GM12878 (cell line): Measurements from ENCODE around the gene FAM117B. TPM values are rescaled to one million over a fixed set of nuclear protein-coding genes. Genes with fewer than 3 reads are reported as not detected.
A peak's percentile ranks its signal among the peaks of the same experiment; 100 is the strongest.

ENCODE experiments used
- ATAC-seq: fragments of 200-7000 bp; cut with Tn5 transposase; 3 replicates; pipeline ENCODE4 v1.9.1; 2020; ENCODE audit warnings: mild to moderate bottlenecking, moderate library complexity
- BruUV-seq: library from RNA; stranded (reverse); fragments of 400-500 nt; replicated peaks from 2 replicates; lab custom pipeline; 2021; lab: Mats Ljungman, UMichigan
- CTCF ChIA-PET: fragments of 300-600 bp; sonication (Branson Sonifier 250); formaldehyde crosslinking; extraction: SDS; loops from one replicate; lab custom pipeline; 2021; ENCODE audit warnings: inconsistent platforms; lab: Yijun Ruan, JAX
- POLR2A ChIA-PET: fragments of 350-600 bp; formaldehyde crosslinking; extraction: SDS; loops from one replicate; lab custom pipeline; 2021; ENCODE audit warnings: inconsistent platforms; lab: Charles Lee
- RAD21 ChIA-PET: fragments of 300-600 bp; sonication (Branson Sonifier 250); formaldehyde crosslinking; loops from one replicate; lab custom pipeline; 2023; ENCODE audit warnings: antibody characterized with exemption; ENCODE audit not compliant: unreplicated experiment; lab: Charles Lee
- SMC1A ChIA-PET: fragments of 300-600 bp; sonication (Branson Sonifier 250); formaldehyde crosslinking; loops from one replicate; lab custom pipeline; 2023; ENCODE audit not compliant: unreplicated experiment, uncharacterized antibody; lab: Charles Lee
- DNase-seq: peaks from one replicate; pipeline ENCODE4 v3.0.0-alpha.2; 2011; ENCODE audit warnings: low read depth, low spot score
- FAIRE-seq: peaks from 3 replicates; lab custom pipeline; 2011; peaks lifted over from hg19 to GRCh38; lab: Jason Lieb, UNC
- H2AFZ ChIP-seq: 2 replicates; pipeline ENCODE4 v1.6.0; 2011; ENCODE audit warnings: low read depth, low read length, control low read depth; ENCODE audit not compliant: control insufficient read depth
- H3K27ac ChIP-seq: 2 replicates; pipeline ENCODE4 v1.5.1; 2011; ENCODE audit warnings: control low read depth; ENCODE audit not compliant: control insufficient read depth, insufficient read depth
- H3K27me3 ChIP-seq, 2 experiments: replicated peaks in 1 of 2; 2 replicates each; pipeline versions ENCODE4 v1.6.0 to v1.6.1; 2011; ENCODE audit warnings: low read length in 1 of 2; ENCODE audit not compliant: control insufficient read depth in 2 of 2, insufficient read depth in 2 of 2
- H3K36me3 ChIP-seq, 2 experiments: 2 replicates each; pipeline ENCODE4 v1.5.1; 2011; ENCODE audit warnings: low read length in 1 of 2; ENCODE audit not compliant: control insufficient read depth in 2 of 2, insufficient read depth in 2 of 2
- H3K4me1 ChIP-seq: 2 replicates; pipeline ENCODE4 v1.6.1; 2011; ENCODE audit warnings: mild to moderate bottlenecking, low read length, moderate library complexity, mixed read lengths; ENCODE audit not compliant: control insufficient read depth, insufficient read depth
- H3K4me2 ChIP-seq: 2 replicates; pipeline ENCODE4 v1.6.0; 2011; ENCODE audit warnings: control low read depth; ENCODE audit not compliant: control insufficient read depth, insufficient read depth
- H3K4me3 ChIP-seq: fragments of 200-600 bp; sonication (generic); 2 replicates; pipeline ENCODE4 v1.5.1; 2016
- H3K79me2 ChIP-seq: 2 replicates; pipeline ENCODE4 v1.6.0; 2011; ENCODE audit warnings: low read length; ENCODE audit not compliant: control insufficient read depth, insufficient read depth
- H3K9ac ChIP-seq: 2 replicates; pipeline ENCODE4 v1.8.0; 2011; ENCODE audit warnings: low read length, control low read depth, mixed read lengths; ENCODE audit not compliant: control insufficient read depth, insufficient read depth
- H3K9me3 ChIP-seq: replicated peaks from 3 replicates; pipeline ENCODE4 v1.5.1; 2011; ENCODE audit warnings: mild to moderate bottlenecking, low read length; ENCODE audit not compliant: control insufficient read depth, insufficient read depth
- H4K20me1 ChIP-seq: 2 replicates; pipeline ENCODE4 v1.6.0; 2011; ENCODE audit not compliant: control insufficient read depth, insufficient read depth
- BCL11A ChIP-seq: IDR thresholded peaks from 2 replicates; pipeline ENCODE4 v1.6.1; 2011; ENCODE audit warnings: low read depth, low read length
- BMI1 ChIP-seq: fragments of 450-650 bp; IDR thresholded peaks from 2 replicates; pipeline ENCODE4 v1.6.1; 2016; ENCODE audit warnings: mild to moderate bottlenecking, moderate library complexity, borderline replicate concordance
- E2F4 ChIP-seq: IDR thresholded peaks from 2 replicates; pipeline ENCODE4 v1.6.1; 2012; ENCODE audit warnings: low read depth, low read length, improper control_type of control experiment
- IKZF1 ChIP-seq: fragments of 450-650 bp; conservative IDR thresholded peaks from 2 replicates; pipeline ENCODE4 v1.6.1; 2017; ENCODE audit warnings: antibody characterized with exemption, mild to moderate bottlenecking
- MYB ChIP-seq: fragments of 150-350 bp; IDR thresholded peaks from 2 replicates; pipeline ENCODE4 v1.6.1; 2014; ENCODE audit warnings: mild to moderate bottlenecking, low read depth, low read length, borderline replicate concordance
- PKNOX1 ChIP-seq: fragments of 450-650 bp; IDR thresholded peaks from 2 replicates; pipeline ENCODE4 v1.6.1; 2016; ENCODE audit warnings: mild to moderate bottlenecking
- SIX5 ChIP-seq: IDR thresholded peaks from 2 replicates; pipeline ENCODE4 v1.6.1; 2011; ENCODE audit warnings: mild to moderate bottlenecking, low read depth, low read length, moderate library complexity; ENCODE audit not compliant: severe bottlenecking
- SMC3 ChIP-seq: IDR thresholded peaks from 2 replicates; pipeline ENCODE4 v1.6.1; 2011; ENCODE audit warnings: low read length, improper control_type of control experiment, borderline replicate concordance
- SUPT20H ChIP-seq: IDR thresholded peaks from 2 replicates; pipeline ENCODE4 v1.6.1; 2011; ENCODE audit warnings: low read depth, mild to moderate bottlenecking, low read length, moderate library complexity, borderline replicate concordance; ENCODE audit not compliant: control insufficient read depth
- TCF7 ChIP-seq: IDR thresholded peaks from 2 replicates; pipeline ENCODE4 v1.6.1; 2014; ENCODE audit warnings: antibody characterized with exemption, borderline replicate concordance
- ZNF24 ChIP-seq: fragments of 450-650 bp; IDR thresholded peaks from 2 replicates; pipeline ENCODE4 v1.6.1; 2017; ENCODE audit warnings: antibody characterized with exemption, mild to moderate bottlenecking
- ZNF384 ChIP-seq: IDR thresholded peaks from 2 replicates; pipeline ENCODE4 v1.6.1; 2012; ENCODE audit warnings: low read depth, mild to moderate bottlenecking, low read length, improper control_type of control experiment, borderline replicate concordance
- ZNF622 ChIP-seq: fragments of 450-650 bp; IDR thresholded peaks from 2 replicates; pipeline ENCODE4 v1.6.1; 2017; ENCODE audit warnings: mild to moderate bottlenecking, inconsistent platforms
- ZSCAN29 ChIP-seq: fragments of 450-650 bp; IDR thresholded peaks from 2 replicates; pipeline ENCODE4 v1.6.1; 2017; ENCODE audit warnings: mild to moderate bottlenecking, moderate library complexity
- WGBS: methylation state at CpG from one replicate; pipeline ENCODE4 v1.1.6; 2016; ENCODE audit warnings: low lambda C conversion rate; ENCODE audit not compliant: insufficient replicate concordance, insufficient coverage; ENCODE audit errors: missing lambda C conversion rate; 5-methylcytosine and 5-hydroxymethylcytosine counted together
- in situ Hi-C: fragments of 300-500 bp; cut with MboI; formaldehyde crosslinking; loops from 9 replicates; pipeline ENCODE4 v1.14.3; 2018; ENCODE audit warnings: mixed read lengths
- intact Hi-C: fragments of 100-400 bp; cut with micrococcal nuclease; formaldehyde crosslinking; loops from one replicate; pipeline ENCODE4 v1.14.2; 2022; ENCODE audit not compliant: unreplicated experiment
- polyA plus RNA-seq, 11 experiments: library from polyadenylated mRNA; depleted of rRNA in 4 of 11; unstranded in 6 of 11; stranded (reverse) in 5 of 11; fragments of >200 nt; fragmentation: Nextera tagmentation in 4 of 11; fragmentation: Illumina TruSeq in 1 of 11; extraction: Ambion mirVana in 4 of 11; extraction: Trizol in 1 of 11; gene quantifications; 1 replicate in 1 of 11; 2 replicates in 10 of 11; pipeline versions ENCODE4 v1.2.1 to v1.2.3, GENCODE V29; 2011 to 2016; ENCODE audit warnings: inconsistent platforms in 2 of 11, missing spikeins in 2 of 11, low read depth in 1 of 11
- total RNA-seq, 4 experiments: library from RNA; depleted of rRNA in 3 of 4; stranded (reverse); fragments of >200 nt in 3 of 4; fragmentation: Illumina TruSeq in 1 of 4; extraction: Trizol in 1 of 4; gene quantifications; 2 replicates each; pipeline versions ENCODE4 v1.2.1 to v1.2.3, GENCODE V29; 2013 to 2021

The FAM117B gene
- total and polyA plus RNA-seq, 10 of the 15 experiments (the other 5 are each of a cell fraction or from before 2014, with no cell fraction given), result 1.6 to 7.6 (median 4.2) TPM

GRCh38 chr2:202627042-202627441 lies 7.7 kb upstream of the FAM117B start:
- no peaks in the 10 kb centered on the region for H3K79me2 ChIP-seq
- no peak overlapping the region for H3K4me3 ChIP-seq
- CTCF ChIA-PET, result interaction anchor here (1.3 to 1.4 kb wide), 2 partner anchors 38 to 284 kb away, joined by 3 to 6 read pairs; no protein-coding TSS in a partner anchor
- in situ Hi-C loops, result no loop called here
- no peaks in the 10 kb centered on the region for H4K20me1 ChIP-seq
- no peaks in the 10 kb centered on the region for H3K27me3 ChIP-seq
- H3K4me1 ChIP-seq, result no peaks in the 10 kb centered on the region
- H3K9ac ChIP-seq, result no peak overlapping the region
- no peak overlapping the region for H3K4me2 ChIP-seq
- ATAC-seq (no peak), FAIRE-seq (no peak), DNase-seq (no peak)
- RAD21 ChIA-PET, result interaction anchor here (1.0 kb wide), 1 partner anchor 36 kb away, joined by 3 read pairs; no protein-coding TSS in a partner anchor
- POLR2A ChIA-PET, result no interaction called here
- WGBS, result 38% methylated on average over 4 of the region's 4 CpGs
- H3K36me3 ChIP-seq, result no peaks in the 10 kb centered on the region
- SMC1A ChIA-PET, result interaction anchor here (1.2 kb wide), 1 partner anchor 50 kb away, joined by 3 read pairs; no protein-coding TSS in a partner anchor
- no TSS peak for BruUV-seq
- intact Hi-C loops, result no loop called here
- H3K27ac ChIP-seq, result no peak overlapping the region
- no peaks in the 10 kb centered on the region for H3K9me3 ChIP-seq
- TF ChIP-seq SMC3 (no peak), SUPT20H (no peak), ZSCAN29 (no peak), ZNF384 (no peak), IKZF1 (no peak)
- H2AFZ ChIP-seq, result peak overlapping the region; percentile 18

GRCh38 chr2:202628646-202629198 lies 6.0 kb upstream of the FAM117B start:
- H3K4me1 ChIP-seq, result no peaks in the 10 kb centered on the region
- ChIA-PET POLR2A (interaction anchor here (0.8 to 1.7 kb wide), 2 partner anchors 18 to 41 kb away, joined by 3 to 5 read pairs; no protein-coding TSS in a partner anchor), RAD21 (interaction anchor here (1.8 kb wide), 1 partner anchor 40 kb away, joined by 9 read pairs; no protein-coding TSS in a partner anchor)
- whole genome bisulfite sequencing, result 89% methylated on average over 3 of the region's 3 CpGs
- FAIRE-seq (no peak), ATAC-seq (no peak), DNase-seq (no peak)
- BruUV-seq, result no TSS peak
- no peak overlapping the region for H3K9ac ChIP-seq
- H3K9me3 ChIP-seq, result no peaks in the 10 kb centered on the region
- H3K79me2 ChIP-seq, result no peaks in the 10 kb centered on the region
- H3K36me3 ChIP-seq, result no peaks in the 10 kb centered on the region
- H3K4me2 ChIP-seq, result no peak overlapping the region
- in situ Hi-C loops, result no loop called here
- H3K27me3 ChIP-seq, result no peaks in the 10 kb centered on the region
- no peak for TF ChIP-seq TCF7
- TF ChIP-seq BMI1, result no peak
- no peak for TF ChIP-seq BCL11A
- TF ChIP-seq ZNF24, result no peak
- TF ChIP-seq MYB, result no peak
- TF ChIP-seq ZNF622, result no peak
- no peak for TF ChIP-seq E2F4
- no peak for TF ChIP-seq SUPT20H
- no peak for TF ChIP-seq PKNOX1
- no peak for TF ChIP-seq ZNF384
- TF ChIP-seq SIX5, result no peak
- TF ChIP-seq, all 136 proteins: peak for 0
- no peaks in the 10 kb centered on the region for H4K20me1 ChIP-seq
- H3K27ac ChIP-seq, result no peak overlapping the region
- no peak overlapping the region for H2AFZ ChIP-seq
- ChIA-PET SMC1A (interaction anchor here (1.4 to 1.7 kb wide), 2 partner anchors 19 to 40 kb away, joined by 5 to 8 read pairs; no protein-coding TSS in a partner anchor), CTCF (interaction anchor here (1.7 kb wide), 1 partner anchor 41 kb away, joined by 4 read pairs; no protein-coding TSS in a partner anchor)
- no peak overlapping the region for H3K4me3 ChIP-seq
- intact Hi-C loops, result no loop called here
